Progenitor cell of endocrine pancreas (in vitro differentiated cells): ENCODE measurements around the gene CDK10. TPM values are rescaled to one million over a fixed set of nuclear protein-coding genes. Genes with fewer than 3 reads are reported as not detected.

ENCODE experiments used
- DNase-seq: peaks from one replicate; pipeline ENCODE4 v3.0.0; 2021; ENCODE audit warnings: low spot score; ENCODE audit not compliant: unreplicated experiment
- H3K27ac Mint-ChIP-seq: 2 replicates; pipeline ENCODE4 v1.8.0; 2021; ENCODE audit warnings: mild to moderate bottlenecking, moderate library complexity, mixed read lengths
- H3K27me3 Mint-ChIP-seq: 2 replicates; pipeline ENCODE4 v1.8.0; 2021; ENCODE audit warnings: mixed read lengths
- H3K36me3 Mint-ChIP-seq: 2 replicates; pipeline ENCODE4 v1.8.0; 2022; ENCODE audit warnings: mixed read lengths; ENCODE audit not compliant: insufficient read depth
- H3K4me1 Mint-ChIP-seq: 2 replicates; pipeline ENCODE4 v1.8.0; 2021; ENCODE audit warnings: low read depth, mixed read lengths
- H3K4me3 Mint-ChIP-seq: 2 replicates; pipeline ENCODE4 v1.8.0; 2021; ENCODE audit warnings: low read depth, mild to moderate bottlenecking, moderate library complexity, mixed read lengths
- H3K9me3 Mint-ChIP-seq: 2 replicates; pipeline ENCODE4 v1.8.0; 2021; ENCODE audit warnings: low read depth, mixed read lengths
- CTCF ChIP-seq: fragments of 200-600 bp; sonication (generic); IDR thresholded peaks from one replicate; pipeline ENCODE4 v1.5.0; 2021; ENCODE audit warnings: antibody characterized with exemption, mild to moderate bottlenecking; ENCODE audit not compliant: unreplicated experiment
- total RNA-seq: library from RNA; stranded (reverse); gene quantifications from 2 replicates; pipeline ENCODE4 v1.2.1, GENCODE V29; 2021

Gene CDK10
- total RNA-seq, 1 donor from 2014 or later: 192 TPM

GRCh38 chr16:89720813-89721545, 34.5 kb downstream of the CDK10 start, which contains the start of the genes VPS9D1 and ZNF276:
Gene VPS9D1 (minus strand): TSS chr16:89720898. CDS start chr16:89720861, 37 bp downstream.
Gene ZNF276 (plus strand): TSS chr16:89721537. CDS start chr16:89721641, 104 bp downstream.
- peaks cover 8% of the 10 kb centered on the region for H3K36me3 Mint-ChIP-seq
- peak; percentile 64 for DNase-seq

DNA sequence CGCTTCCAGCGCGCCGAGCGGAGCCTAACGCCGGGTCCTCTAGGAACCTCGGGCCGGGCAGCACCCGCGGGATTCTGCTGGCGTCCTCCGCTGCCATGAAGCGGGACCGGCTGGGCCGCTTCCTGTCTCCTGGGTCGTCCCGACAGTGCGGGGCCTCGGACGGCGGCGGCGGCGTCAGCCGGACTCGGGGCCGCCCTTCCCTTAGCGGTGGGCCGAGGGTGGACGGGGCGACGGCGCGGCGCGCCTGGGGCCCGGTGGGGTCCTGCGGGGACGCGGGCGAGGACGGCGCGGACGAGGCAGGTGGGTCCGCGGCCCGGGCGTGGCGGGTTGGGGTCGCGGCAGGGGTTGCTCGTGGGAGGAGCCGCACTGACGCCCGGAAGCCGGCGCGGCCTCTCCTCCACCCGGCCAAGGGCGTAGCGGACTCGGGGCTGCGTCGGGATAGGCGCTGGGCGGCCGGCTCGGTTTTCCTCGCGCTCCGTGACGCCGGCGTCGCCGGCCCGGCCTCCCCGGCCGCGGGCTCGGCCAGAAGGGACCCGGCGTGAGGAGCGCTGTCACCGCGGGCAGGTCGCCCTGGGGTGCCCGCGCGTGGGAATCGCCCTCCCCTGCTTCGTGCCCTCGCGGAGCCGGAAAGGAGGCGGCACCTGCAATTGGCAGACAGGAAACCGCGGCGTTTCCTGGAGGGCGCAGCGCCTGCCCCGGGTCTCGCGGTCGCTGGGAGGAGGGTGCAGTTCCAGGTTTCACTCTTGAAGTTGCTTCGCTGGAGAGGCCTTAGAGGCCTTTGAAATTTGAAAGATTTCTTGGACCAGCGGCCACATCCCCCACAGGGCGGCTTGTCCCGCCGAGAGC, 35.3 kb downstream of the CDK10 start:
- Mint-ChIP-seq H3K27me3 (peaks cover 9% of the 10 kb centered on the region), H3K9me3 (no peaks in the 10 kb centered on the region), H3K4me1 (peaks cover 14% of the 10 kb centered on the region), H3K36me3 (peaks cover 8% of the 10 kb centered on the region), H3K4me3 (peak overlapping the region; percentile 66), H3K27ac (no peak overlapping the region)
- TF ChIP-seq CTCF: no peak
- DNase-seq: no peak

More at GRCh38 chr16:89720813-89721545, 34.5 kb downstream of the CDK10 start, which contains the start of the genes VPS9D1 and ZNF276:
- H3K27ac Mint-ChIP-seq: peak within 1 kb of the TSS; percentile 88
- H3K4me3 Mint-ChIP-seq: peak within 1 kb of the TSS; percentile 80
- H3K9me3 Mint-ChIP-seq: no peaks in the 10 kb centered on the region
- no peak for TF ChIP-seq CTCF
- peaks cover 9% of the 10 kb centered on the region for H3K27me3 Mint-ChIP-seq
- peaks cover 14% of the 10 kb centered on the region for H3K4me1 Mint-ChIP-seq

DNA sequence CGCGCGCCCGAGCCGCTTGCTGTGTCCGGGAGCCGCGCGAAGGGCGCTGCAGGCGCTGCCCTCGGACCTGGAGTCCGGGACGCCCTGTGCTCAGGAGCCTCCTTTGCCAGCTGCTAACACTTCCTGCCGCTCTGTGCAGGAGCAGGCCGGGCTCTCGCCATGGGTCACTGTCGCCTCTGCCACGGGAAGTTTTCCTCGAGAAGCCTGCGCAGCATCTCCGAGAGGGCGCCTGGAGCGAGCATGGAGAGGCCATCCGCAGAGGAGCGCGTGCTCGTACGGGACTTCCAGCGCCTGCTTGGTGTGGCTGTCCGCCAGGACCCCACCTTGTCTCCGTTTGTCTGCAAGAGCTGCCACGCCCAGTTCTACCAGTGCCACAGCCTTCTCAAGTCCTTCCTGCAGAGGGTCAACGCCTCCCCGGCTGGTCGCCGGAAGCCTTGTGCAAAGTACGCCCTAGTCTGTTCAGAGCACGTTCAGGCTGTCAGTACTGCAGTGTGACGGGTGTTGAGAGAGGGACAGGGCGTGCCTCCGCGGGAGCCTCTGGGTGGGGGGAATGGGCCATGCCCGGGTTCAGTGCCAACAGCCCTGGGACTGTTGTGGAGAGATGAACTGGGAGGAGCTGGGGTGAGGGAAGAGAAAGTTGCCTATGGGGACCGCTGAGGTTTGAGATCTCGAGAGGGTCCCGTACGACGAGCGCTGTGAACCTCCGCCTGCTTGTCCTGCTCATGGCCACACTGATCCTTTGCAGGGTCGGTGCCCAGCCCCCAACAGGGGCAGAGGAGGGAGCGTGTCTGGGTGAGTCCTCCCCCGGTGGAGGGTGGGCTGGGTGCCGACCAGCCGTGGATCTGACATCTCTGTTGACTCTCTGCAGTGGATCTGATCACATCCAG, 36.1 kb downstream of the CDK10 start:
- Mint-ChIP-seq H3K4me3 (peak overlapping the region; percentile 66), H3K4me1 (peaks cover 14% of the 10 kb centered on the region), H3K27ac (peak overlapping the region; percentile 57), H3K36me3 (peaks cover 11% of the 10 kb centered on the region), H3K27me3 (peaks cover 9% of the 10 kb centered on the region), H3K9me3 (no peaks in the 10 kb centered on the region)
- TF ChIP-seq CTCF: no peak
- DNase-seq: no peak

DNA sequence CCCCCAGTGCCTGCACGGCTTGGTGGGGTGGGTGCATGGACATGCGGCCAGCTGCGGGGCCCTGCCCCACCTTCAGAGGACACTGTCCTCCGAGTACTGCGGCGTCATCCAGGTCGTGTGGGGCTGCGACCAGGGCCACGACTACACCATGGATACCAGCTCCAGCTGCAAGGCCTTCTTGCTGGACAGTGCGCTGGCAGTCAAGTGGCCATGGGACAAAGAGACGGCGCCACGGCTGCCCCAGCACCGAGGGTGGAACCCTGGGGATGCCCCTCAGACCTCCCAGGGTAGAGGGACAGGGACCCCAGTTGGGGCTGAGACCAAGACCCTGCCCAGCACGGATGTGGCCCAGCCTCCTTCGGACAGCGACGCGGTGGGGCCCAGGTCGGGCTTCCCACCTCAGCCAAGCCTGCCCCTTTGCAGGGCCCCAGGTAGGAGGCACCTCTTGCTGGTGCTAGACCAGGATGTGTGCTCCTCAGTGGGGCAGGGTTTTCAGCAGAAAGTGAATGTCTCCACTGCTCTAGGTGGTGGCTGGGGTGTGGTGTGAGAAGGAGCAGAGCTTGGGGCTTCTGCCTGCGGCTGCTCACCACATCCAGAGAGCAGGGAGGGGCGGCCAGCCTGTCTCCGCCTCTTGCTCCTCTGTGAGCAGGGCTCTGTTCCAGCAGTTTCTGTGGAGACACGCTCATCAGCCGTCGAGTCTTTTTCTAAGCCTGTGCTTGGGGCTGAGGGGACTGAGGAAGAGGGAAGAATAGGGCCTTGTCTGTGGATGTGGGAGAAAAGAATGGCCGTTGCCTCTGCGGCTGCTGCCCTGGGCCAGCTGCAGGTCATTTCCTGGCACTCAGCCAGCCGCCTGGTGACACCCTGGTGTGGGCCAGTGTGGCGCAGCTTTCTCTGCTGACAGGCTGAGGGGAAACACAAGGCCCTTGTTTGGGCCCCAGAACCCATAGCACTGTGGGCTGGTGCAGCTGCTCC, 37.1 kb downstream of the CDK10 start:
- DNase-seq: no peak
- Mint-ChIP-seq H3K4me1 (peaks cover 14% of the 10 kb centered on the region), H3K27ac (no peak overlapping the region), H3K27me3 (peaks cover 6% of the 10 kb centered on the region), H3K36me3 (peaks cover 11% of the 10 kb centered on the region), H3K4me3 (peak overlapping the region; percentile 66), H3K9me3 (no peaks in the 10 kb centered on the region)
- no peak for TF ChIP-seq CTCF
